Ovary (tissue), 3 donors: ENCODE measurements around the gene CTDSPL.

Source experiments
- POLR2A ChIP-seq: fragments of 450-650 bp; IDR thresholded peaks from one replicate; pipeline ENCODE4 v1.6.1; 2017; ENCODE audit warnings: antibody characterized with exemption, mild to moderate bottlenecking, moderate library complexity
- TF ChIP-seq, protein P1 (sequence below), 3 donors: fragments of 450-650 bp in 2 of 3; fragments of 200-600 bp in 1 of 3; IDR thresholded peaks; one replicate each; pipeline versions ENCODE4 v1.5.1 to v1.8.0; 2016 to 2022; ENCODE audit warnings: antibody characterized with exemption in 3 of 3, mild to moderate bottlenecking in 1 of 3
- donor health status: DM: no; HTN: no; CAD: no.

DNA sequence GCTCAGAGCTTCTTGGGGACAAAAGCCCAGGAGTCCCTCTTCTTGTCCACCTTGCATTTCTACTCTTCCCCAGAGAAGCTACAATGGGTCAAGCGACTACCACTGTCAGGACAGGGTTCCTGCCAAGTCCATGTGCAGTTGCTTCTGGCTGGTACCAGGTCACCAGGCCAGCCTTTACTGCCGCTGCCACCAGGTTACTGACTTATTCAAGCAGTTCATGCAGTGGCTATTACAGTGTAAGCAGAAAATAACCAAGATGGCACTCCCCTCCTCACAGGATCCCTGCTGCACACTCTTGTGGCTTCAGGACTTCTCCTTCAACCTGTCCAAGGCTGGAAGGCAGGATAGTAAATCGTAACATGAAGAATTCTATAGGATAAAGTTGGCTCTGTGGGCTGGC lies 42.1 kb downstream of the CTDSPL start:
- TF ChIP-seq, protein P1, sequence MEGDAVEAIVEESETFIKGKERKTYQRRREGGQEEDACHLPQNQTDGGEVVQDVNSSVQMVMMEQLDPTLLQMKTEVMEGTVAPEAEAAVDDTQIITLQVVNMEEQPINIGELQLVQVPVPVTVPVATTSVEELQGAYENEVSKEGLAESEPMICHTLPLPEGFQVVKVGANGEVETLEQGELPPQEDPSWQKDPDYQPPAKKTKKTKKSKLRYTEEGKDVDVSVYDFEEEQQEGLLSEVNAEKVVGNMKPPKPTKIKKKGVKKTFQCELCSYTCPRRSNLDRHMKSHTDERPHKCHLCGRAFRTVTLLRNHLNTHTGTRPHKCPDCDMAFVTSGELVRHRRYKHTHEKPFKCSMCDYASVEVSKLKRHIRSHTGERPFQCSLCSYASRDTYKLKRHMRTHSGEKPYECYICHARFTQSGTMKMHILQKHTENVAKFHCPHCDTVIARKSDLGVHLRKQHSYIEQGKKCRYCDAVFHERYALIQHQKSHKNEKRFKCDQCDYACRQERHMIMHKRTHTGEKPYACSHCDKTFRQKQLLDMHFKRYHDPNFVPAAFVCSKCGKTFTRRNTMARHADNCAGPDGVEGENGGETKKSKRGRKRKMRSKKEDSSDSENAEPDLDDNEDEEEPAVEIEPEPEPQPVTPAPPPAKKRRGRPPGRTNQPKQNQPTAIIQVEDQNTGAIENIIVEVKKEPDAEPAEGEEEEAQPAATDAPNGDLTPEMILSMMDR (IDR thresholded peaks at IDR 0.05) = no peak
- no peak for TF ChIP-seq POLR2A
